SH-SY5Y (cell line): ENCODE measurements around the gene SERTAD2.

Experiments used
- GATA2 ChIP-seq: IDR thresholded peaks from 2 replicates; pipeline ENCODE4 v1.6.1; 2011; ENCODE audit warnings: mild to moderate bottlenecking, low read depth, low read length
- GATA3 ChIP-seq: IDR thresholded peaks from 2 replicates; pipeline ENCODE4 v1.6.1; 2011; ENCODE audit warnings: low read depth, mild to moderate bottlenecking, low read length, moderate library complexity

GRCh38 chr2:64655873-64656272, 2.2 kb upstream of the SERTAD2 start:
- TF ChIP-seq GATA2 (no peak), GATA3 (no peak)
